Activated gamma-delta T cell (primary cell): ENCODE results near the gene TRAPPC2L.
"Not testable (repeated sequence)": the region's sequence is repeated elsewhere in the genome, so short reads cannot be mapped to it uniquely, and the experiment has no call there.

Experiments
- DNase-seq: peaks from one replicate; lab custom pipeline; 2025; lab: John Stamatoyannopoulos, UW

The TRAPPC2L gene

GRCh38 chr16:88877564-88878289 lies 20.8 kb downstream of the TRAPPC2L start:
- DNase-seq = no peak

DNA sequence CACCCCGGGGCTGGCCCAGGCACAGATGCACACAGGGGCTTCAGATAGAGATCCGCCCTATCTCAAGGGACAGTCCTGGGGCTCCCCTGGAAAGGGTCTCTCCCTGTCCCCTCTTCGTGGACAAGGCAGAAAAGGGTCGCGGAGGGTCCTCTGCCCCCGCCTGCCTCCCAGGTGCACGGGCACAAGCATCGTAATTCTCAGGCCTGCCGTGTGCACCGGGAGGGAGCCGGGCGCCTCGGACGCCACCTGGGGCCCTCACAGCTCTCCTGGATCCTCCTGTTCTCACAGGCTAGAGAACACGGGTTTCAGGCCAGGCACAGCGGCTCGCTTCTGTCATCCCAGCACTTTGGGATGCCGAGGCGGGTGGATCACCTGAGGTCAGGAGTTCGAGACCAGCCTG lies 21.4 kb downstream of the TRAPPC2L start:
- no peak for DNase-seq

GRCh38 chr16:88878967-88879787 lies 22.2 kb downstream of the TRAPPC2L start:
- no peak for DNase-seq

GRCh38 chr16:88879788-88880055 lies 22.8 kb downstream of the TRAPPC2L start:
- no peak for DNase-seq

- DNase-seq = no peak
Measured at GRCh38 chr16:88880226-88881006, 23.5 kb downstream of the TRAPPC2L start.

DNA sequence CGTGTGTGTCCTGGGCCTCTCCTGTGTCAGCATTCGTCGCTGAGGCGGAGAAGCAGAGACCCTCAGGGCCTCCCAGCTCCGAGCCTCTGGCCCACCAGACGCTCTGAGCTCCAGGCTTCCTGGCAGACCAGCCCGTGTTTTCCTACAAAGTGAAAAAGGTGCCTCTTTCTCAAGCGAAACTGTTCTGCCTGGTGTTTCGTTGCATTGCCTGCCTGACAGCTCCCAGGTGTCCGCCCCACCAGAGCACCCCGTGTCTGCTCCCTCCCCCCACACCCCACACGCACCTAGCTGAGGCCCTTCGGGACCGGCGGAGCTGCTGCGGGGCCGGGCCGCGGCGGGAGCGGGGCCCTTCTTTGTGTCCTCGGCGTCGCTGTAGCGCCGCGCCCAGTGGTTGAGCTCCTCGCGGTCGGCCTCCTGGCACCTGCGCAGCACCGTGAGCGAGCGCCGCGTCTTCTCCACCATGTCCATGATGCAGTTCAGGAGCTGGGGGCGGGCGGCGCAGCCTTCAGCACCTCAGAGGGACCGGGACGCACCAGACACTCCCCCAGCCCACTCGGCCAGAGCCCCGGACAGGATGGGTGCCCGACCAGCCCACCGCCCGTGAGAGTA lies 24.2 kb downstream of the TRAPPC2L start:
- DNase-seq = no peak

- no peak for DNase-seq
Measured at GRCh38 chr16:88881675-88882357, 24.9 kb downstream of the TRAPPC2L start.

GRCh38 chr16:88882358-88883030 lies 25.6 kb downstream of the TRAPPC2L start:
- no peak for DNase-seq

- DNase-seq = no peak
Measured at GRCh38 chr16:88883117-88883895, 26.4 kb downstream of the TRAPPC2L start.

GRCh38 chr16:88883946-88884345 lies 27.0 kb downstream of the TRAPPC2L start:
- no peak for DNase-seq

DNA sequence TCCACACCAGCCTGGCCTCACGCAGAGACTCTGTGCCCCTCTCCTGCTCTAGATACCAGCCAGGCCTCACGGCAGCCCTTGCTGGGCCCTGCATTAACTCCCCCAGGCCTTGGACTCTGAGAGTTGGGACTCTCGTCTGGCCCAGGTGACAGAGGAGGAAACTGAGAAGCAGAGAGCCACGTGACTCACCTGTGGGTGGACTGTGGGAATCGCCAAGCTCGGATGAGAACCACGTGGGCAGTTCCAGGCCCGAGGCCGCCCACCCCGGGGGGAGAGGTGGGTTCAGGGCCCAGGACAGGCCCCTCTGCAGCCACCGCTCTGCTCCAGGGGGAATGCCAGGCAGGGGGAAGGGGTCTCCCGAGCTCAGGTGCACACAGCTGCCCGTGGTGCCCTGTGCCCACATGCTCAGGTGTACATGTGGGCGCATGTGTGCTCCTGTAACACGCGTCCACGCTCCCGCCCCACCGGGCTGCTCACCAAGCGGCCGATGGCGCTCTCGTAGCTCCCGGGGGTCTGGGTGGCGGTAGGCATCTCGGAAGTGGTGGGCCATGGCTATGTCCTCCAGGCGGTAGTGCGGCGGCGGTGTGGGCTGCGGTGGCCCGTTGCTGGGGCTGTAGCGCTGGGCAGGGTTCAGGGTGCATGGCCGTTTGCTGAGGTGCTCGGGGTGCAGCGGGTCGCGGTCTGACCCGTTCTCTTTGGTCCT lies 27.8 kb downstream of the TRAPPC2L start:
- no peak for DNase-seq

DNA sequence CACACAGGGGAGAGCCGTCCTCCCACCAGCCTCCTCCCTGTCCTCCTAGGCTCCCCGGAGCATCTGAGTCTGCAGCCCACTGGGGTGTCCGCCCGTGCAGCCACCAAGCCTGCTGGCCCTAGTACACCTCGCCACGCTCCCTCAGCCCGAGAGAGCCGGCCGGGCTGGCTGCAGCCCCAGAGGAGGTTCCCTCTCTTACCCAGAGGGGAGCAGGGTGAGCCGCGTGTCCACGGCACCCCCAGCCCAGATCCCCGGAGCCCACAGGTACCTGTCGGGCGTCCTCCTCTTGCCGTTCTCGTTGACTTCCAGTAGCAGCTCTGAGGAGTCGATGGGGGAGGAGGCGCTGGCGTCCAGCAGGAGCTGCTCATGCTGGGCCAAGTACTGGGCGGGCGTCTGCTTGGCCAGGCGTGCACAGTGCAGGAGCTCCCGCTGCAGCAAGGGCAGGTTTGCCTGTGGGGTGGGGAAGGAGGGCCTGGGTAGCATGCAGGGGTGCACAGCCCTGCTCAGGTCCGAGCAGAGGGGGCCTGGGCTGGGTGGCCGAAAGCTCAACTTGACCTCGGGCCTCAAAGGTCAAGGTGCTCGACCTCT lies 28.9 kb downstream of the TRAPPC2L start:
- DNase-seq = no peak

GRCh38 chr16:88886420-88886844 lies 29.5 kb downstream of the TRAPPC2L start:
- no peak for DNase-seq

- DNase-seq = no peak
Measured at GRCh38 chr16:88886845-88887521, 30.1 kb downstream of the TRAPPC2L start.

DNA sequence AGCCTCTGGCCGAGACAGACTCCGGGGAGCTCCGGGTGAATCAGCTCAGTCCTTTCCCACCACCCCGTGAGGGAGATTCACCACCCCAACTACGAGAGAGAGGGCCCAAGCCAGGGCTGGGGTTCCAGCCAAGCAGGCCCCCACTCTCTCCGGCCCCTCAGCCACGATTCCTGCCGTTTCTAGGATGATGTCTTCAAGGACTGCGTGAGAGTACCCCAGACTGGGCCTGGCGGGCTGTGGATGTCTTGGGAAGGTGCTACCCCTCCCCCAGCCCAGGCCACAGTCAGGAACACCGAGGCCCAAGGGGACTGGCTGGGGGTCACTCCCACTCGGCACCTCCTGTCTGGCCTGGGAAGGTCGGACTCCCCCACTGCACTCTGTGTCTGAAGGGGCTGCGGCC lies 31.1 kb downstream of the TRAPPC2L start:
- DNase-seq = no peak

DNA sequence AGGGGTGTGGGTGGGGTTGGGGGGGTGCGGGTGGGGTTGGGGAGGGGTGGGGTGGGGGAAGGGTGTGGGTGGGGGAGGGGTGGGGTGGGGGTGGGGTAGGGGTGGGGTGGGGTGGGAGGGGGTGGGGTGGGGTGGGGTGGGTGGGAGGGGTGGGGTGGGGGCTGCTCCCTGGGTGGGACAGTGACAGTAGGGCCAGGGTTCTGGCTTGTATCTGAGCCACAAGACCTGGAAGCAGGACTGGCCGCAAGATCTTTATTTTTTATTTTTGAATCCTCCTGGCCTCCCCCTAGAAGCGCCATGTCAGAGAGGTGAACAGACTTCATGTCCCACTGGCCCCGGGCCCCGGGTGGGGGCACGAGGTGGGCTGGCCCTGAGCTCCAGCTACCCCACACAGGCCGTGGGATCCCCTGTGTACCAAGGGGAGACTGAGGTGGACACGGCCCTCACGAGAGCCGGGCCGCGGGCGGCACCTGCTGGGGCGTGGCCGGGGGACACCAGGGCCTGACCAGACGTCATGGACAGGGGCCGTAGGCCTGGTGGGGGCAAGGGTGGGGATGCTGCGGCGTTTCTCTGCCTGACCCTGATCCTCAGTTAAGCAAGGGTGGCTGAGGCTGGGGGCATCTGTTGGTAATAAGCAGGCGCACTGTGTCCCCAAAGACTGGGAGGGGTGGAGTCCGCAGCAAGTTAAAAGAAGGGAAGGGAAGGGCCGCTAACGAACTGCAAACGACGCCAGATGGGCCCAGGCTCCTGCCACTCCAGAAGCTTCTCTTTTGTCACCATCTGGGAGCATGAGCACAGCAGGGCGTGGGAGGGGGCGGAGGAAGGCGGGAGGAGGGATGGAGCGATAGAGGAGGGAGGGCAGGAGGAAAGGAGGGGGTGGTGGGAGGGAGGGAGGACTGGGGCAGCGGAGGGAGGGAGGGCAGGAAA lies 31.8 kb downstream of the TRAPPC2L start:
- DNase-seq = no peak

GRCh38 chr16:88889702-88890352 lies 32.9 kb downstream of the TRAPPC2L start:
- not testable (repeated sequence) for DNase-seq
